Measurements from ENCODE around the gene AVEN. TPM values are rescaled to one million over a fixed set of nuclear protein-coding genes. Genes with fewer than 3 reads are reported as not detected.

AVEN gene
- total and polyA plus RNA-seq, 12 donors, result 6.9 to 22.9 (median 13.7) TPM

DNA sequence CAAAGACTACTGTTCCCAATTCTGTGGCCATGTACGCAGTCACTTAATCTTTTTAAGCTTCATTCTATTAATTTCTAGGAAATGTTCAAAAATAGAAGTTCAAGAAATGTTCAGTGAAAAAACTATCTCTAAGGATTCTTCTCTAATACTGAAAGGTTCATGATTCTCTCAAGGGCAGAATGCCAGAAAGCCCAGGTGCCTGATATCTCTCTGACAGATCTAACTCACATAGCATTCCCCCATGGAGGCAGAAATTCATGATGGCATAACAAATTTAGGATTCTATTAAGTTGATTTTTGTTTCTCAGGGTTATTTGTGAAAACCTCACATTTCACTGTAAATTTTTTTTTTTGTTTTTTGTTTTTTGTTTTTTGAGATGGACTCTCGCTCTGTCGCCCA is 53.3 kb downstream of the AVEN start:
- intact Hi-C loops (cut with DNase I), result no loop called here
- 58 to 63% (median 61%) methylated on average over 3 of the region's 3 CpGs for whole genome bisulfite sequencing, 4 donors
- no peak overlapping the region for H3K27ac ChIP-seq
- H3K27me3 ChIP-seq, result no peaks in the 10 kb centered on the region
- no peaks in the 10 kb centered on the region for H3K9me3 ChIP-seq (replicated peaks in 1 of 3)
- no peak overlapping the region for H3K4me3 ChIP-seq
- no peaks in the 10 kb centered on the region for H3K36me3 ChIP-seq (replicated peaks in 1 of 2)
- no peak for DNase-seq
- no peaks in the 10 kb centered on the region for H3K4me1 ChIP-seq (replicated peaks in 1 of 2)
- TF ChIP-seq, protein P1, sequence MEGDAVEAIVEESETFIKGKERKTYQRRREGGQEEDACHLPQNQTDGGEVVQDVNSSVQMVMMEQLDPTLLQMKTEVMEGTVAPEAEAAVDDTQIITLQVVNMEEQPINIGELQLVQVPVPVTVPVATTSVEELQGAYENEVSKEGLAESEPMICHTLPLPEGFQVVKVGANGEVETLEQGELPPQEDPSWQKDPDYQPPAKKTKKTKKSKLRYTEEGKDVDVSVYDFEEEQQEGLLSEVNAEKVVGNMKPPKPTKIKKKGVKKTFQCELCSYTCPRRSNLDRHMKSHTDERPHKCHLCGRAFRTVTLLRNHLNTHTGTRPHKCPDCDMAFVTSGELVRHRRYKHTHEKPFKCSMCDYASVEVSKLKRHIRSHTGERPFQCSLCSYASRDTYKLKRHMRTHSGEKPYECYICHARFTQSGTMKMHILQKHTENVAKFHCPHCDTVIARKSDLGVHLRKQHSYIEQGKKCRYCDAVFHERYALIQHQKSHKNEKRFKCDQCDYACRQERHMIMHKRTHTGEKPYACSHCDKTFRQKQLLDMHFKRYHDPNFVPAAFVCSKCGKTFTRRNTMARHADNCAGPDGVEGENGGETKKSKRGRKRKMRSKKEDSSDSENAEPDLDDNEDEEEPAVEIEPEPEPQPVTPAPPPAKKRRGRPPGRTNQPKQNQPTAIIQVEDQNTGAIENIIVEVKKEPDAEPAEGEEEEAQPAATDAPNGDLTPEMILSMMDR (IDR thresholded peaks at IDR 0.05), result no peak
- no peak for TF ChIP-seq POLR2A (IDR thresholded peaks at IDR 0.05)

DNA sequence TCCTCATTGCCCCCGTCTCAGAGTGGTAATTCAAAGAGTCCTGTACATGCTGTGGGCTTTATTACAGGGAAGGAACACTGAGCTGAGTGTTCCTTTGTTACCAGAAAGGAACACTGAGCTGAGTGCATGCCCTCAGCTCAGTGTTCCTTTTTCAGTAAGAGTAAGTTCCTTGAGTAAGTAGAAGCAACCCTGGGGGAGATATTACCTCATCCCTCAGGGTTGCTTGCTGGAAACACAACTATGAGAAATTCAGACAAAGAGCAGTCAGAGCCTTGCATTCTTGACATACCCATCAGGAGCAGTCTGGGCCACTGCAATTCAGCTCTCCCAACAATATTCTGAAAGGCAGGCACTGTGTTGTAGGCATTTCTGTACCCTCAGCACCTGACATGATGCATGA is 53.7 kb downstream of the AVEN start:
- H3K36me3 ChIP-seq (replicated peaks in 1 of 2), result no peaks in the 10 kb centered on the region
- intact Hi-C loops (cut with DNase I), result no loop called here
- H3K27ac ChIP-seq, result no peak overlapping the region
- no peak overlapping the region for H3K4me3 ChIP-seq
- WGBS, 4 donors, result 74 to 84% (median 80%) methylated on average over 1 of the region's 1 CpG; no CpG with 5 or more reads in 1 of the 4 donors
- no peaks in the 10 kb centered on the region for H3K4me1 ChIP-seq (replicated peaks in 1 of 2)
- no peak for DNase-seq
- no peaks in the 10 kb centered on the region for H3K27me3 ChIP-seq
- TF ChIP-seq, protein P1 (IDR thresholded peaks at IDR 0.05), result no peak
- TF ChIP-seq POLR2A (IDR thresholded peaks at IDR 0.05), result no peak
- H3K9me3 ChIP-seq (replicated peaks in 1 of 3), result no peaks in the 10 kb centered on the region

DNA sequence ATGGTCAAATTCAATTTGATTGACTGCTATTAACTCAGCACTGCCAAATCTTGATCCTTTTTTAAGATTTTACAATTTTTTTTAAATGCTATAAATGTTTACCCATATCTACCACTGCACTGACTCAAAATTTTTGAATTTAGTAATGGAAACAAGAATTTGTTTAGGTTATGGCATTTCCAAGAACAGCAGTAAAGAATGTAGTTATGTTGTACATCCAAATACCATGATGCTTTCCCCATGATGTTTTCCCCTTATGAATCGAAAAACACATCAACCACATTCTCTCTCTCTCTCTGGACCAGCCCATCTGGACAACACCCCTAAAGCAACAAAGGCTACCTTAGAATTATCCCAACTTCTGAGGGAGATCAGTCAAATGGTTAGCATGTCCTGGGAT is 56.5 kb downstream of the AVEN start:
- intact Hi-C loops (cut with DNase I), result no loop called here
- H3K27me3 ChIP-seq, result no peaks in the 10 kb centered on the region
- H3K4me3 ChIP-seq, result no peak overlapping the region
- H3K9me3 ChIP-seq (replicated peaks in 1 of 3), result no peaks in the 10 kb centered on the region
- H3K4me1 ChIP-seq (replicated peaks in 1 of 2), result no peaks in the 10 kb centered on the region
- H3K36me3 ChIP-seq (replicated peaks in 1 of 2), result no peaks in the 10 kb centered on the region
- WGBS, 4 donors, result 92 to 100% (median 94%) methylated on average over 1 of the region's 1 CpG
- TF ChIP-seq, protein P1 (IDR thresholded peaks at IDR 0.05), result no peak
- no peak for TF ChIP-seq POLR2A (IDR thresholded peaks at IDR 0.05)
- no peak overlapping the region for H3K27ac ChIP-seq
- no peak for DNase-seq

DNA sequence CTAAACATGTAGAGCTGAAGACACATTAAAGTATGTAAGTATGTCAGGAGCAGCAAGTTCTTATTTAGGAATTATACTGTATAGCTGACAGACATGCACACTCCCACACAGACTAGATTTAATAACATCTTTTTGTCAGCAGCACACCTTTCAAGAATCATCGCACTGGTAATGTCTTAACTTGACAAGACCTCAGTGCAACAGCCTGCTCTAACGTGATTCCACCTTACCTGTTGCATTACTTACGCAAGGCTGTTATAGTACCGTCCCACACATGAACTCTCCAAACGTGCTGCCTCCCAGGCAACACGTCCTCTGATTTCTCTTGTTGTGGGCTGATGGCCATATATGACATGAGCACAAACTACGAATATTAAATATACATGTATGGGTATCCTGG is 58.8 kb downstream of the AVEN start:
- no peak for DNase-seq
- no peak for TF ChIP-seq POLR2A (IDR thresholded peaks at IDR 0.05)
- TF ChIP-seq, protein P1 (IDR thresholded peaks at IDR 0.05), result no peak
- H3K4me1 ChIP-seq (replicated peaks in 1 of 2), result no peaks in the 10 kb centered on the region
- H3K27me3 ChIP-seq, result no peaks in the 10 kb centered on the region
- H3K9me3 ChIP-seq (replicated peaks in 1 of 3), result no peaks in the 10 kb centered on the region
- H3K4me3 ChIP-seq, result no peak overlapping the region
- intact Hi-C loops (cut with DNase I), result no loop called here
- H3K36me3 ChIP-seq (replicated peaks in 1 of 2), result no peaks in the 10 kb centered on the region
- H3K27ac ChIP-seq, result no peak overlapping the region
- 67 to 69% (median 67%) methylated on average over 7 of the region's 7 CpGs for WGBS, 4 donors
